ENCODE results near the gene NXT2.

DNA sequence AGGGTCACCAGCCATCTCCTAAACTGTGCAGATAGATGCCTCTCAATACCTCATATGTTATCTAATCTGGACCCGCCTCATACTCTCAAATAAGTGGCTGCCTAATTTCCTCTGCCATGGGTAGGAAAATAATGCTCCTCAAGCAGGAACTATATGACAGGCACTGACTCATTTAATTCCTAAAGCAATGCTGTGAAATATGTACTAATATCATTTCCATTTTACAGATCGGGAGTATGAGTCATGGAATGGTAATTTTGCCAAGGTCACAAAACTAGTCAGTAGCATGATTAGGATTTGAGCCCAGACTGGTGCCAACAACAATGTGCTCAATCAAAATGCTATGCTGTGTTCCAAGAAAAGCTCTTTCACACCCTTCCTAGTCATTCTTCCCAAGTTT is 3.0 kb upstream of the NXT2 start:
- no peak for TF ChIP-seq EZH2phosphoT487 (IDR thresholded peaks at IDR 0.05; ENCODE audit: insufficient read depth, low read depth)
- no peak for TF ChIP-seq EZH2 (IDR thresholded peaks at IDR 0.05; ENCODE audit: insufficient read depth, poor library complexity, severe bottlenecking)
